Medulla oblongata (tissue), 1 donor: ENCODE results near the gene MYH9.
"Not testable (repeated sequence)": the region's sequence is repeated elsewhere in the genome, so short reads cannot be mapped to it uniquely, and the experiment has no call there.

Experiments used
- DNase-seq: peaks from one replicate; pipeline ENCODE4 v3.0.0-alpha.2; 2015; ENCODE audit errors: extremely low spot score

The MYH9 gene

GRCh38 chr22:36271951-36272350 lies 115.8 kb downstream of the MYH9 start:
- DNase-seq: not testable (repeated sequence)

GRCh38 chr22:36271231-36271630 lies 116.5 kb downstream of the MYH9 start:
- not testable (repeated sequence) for DNase-seq

GRCh38 chr22:36267896-36268485 lies 119.8 kb downstream of the MYH9 start:
- DNase-seq: no peak

- no peak for DNase-seq
Measured at GRCh38 chr22:36267058-36267457, 120.7 kb downstream of the MYH9 start.

GRCh38 chr22:36263886-36264664 lies 123.7 kb downstream of the MYH9 start:
- not testable (repeated sequence) for DNase-seq

GRCh38 chr22:36263216-36263673 lies 124.5 kb downstream of the MYH9 start:
- not testable (repeated sequence) for DNase-seq

- not testable (repeated sequence) for DNase-seq
Measured at GRCh38 chr22:36262307-36262706, 125.5 kb downstream of the MYH9 start.

GRCh38 chr22:36261675-36262074 lies 126.1 kb downstream of the MYH9 start:
- not testable (repeated sequence) for DNase-seq

GRCh38 chr22:36259615-36260300 lies 128.0 kb downstream of the MYH9 start:
- no peak for DNase-seq

GRCh38 chr22:36258701-36259614 lies 128.8 kb downstream of the MYH9 start:
- no peak for DNase-seq

- no peak for DNase-seq
Measured at GRCh38 chr22:36257948-36258670, 129.7 kb downstream of the MYH9 start.

GRCh38 chr22:36257308-36257707 lies 130.5 kb downstream of the MYH9 start:
- no peak for DNase-seq

- DNase-seq: no peak
Measured at GRCh38 chr22:36256478-36256877, 131.3 kb downstream of the MYH9 start.

GRCh38 chr22:36255572-36255971 lies 132.2 kb downstream of the MYH9 start:
- DNase-seq: not testable (repeated sequence)

- DNase-seq: no peak
Measured at GRCh38 chr22:36253523-36254490, 134.0 kb downstream of the MYH9 start.

GRCh38 chr22:36252754-36253522 lies 134.8 kb downstream of the MYH9 start, which contains the start of gene APOL1:
TSS of gene APOL1 (plus strand) at chr22:36253133. CDS start at chr22:36254956, 1,823 bp downstream.
- DNase-seq: peak; percentile 63

- DNase-seq: not testable (repeated sequence)
Measured at GRCh38 chr22:36251979-36252608, 135.7 kb downstream of the MYH9 start.

- DNase-seq: peak; percentile 71
Measured at GRCh38 chr22:36250292-36250960, 137.3 kb downstream of the MYH9 start.
